Cardiac fibroblast (primary cell): ENCODE data around the gene SRP14.

Experiments
- DNase-seq, 2 donors: peaks; one replicate each; pipeline versions ENCODE4 v3.0.0 to v3.0.0-alpha.2; 2010; ENCODE audit warnings: low read depth in 2 of 2
- H3K4me3 ChIP-seq, 2 donors: replicated peaks in 1 of 2; 1 replicate in 1 of 2; 2 replicates in 1 of 2; pipeline ENCODE4 v1.5.1; 2011; ENCODE audit warnings: low read depth in 2 of 2, low read length in 2 of 2, mild to moderate bottlenecking in 2 of 2, moderate library complexity in 1 of 2
- CTCF ChIP-seq: IDR thresholded peaks from one replicate; pipeline ENCODE4 v1.5.1; 2011; ENCODE audit warnings: low read depth, mild to moderate bottlenecking, low read length, inconsistent platforms

The SRP14 gene

GRCh38 chr15:40038638-40039543 is at the start of gene SRP14:
Gene SRP14, minus strand, starts transcription at chr15:40039181. Its CDS starts 65 bp downstream, at chr15:40039116.
- no peak for TF ChIP-seq CTCF
- peak within 1 kb of the TSS; percentile 86 to 90 for H3K4me3 ChIP-seq
- peak; percentile 93 to 94 for DNase-seq

- peak in 1 of 2 donors; percentile 19 for DNase-seq
- TF ChIP-seq CTCF = no peak
- no peak overlapping the region for H3K4me3 ChIP-seq
Observed at GRCh38 chr15:40087991-40088928, 49.3 kb upstream of the SRP14 start.

- no peak for DNase-seq
- no peak overlapping the region for H3K4me3 ChIP-seq
- no peak for TF ChIP-seq CTCF
Observed at GRCh38 chr15:40087068-40087810, 48.3 kb upstream of the SRP14 start.

GRCh38 chr15:40085266-40085665 is 46.3 kb upstream of the SRP14 start:
- DNase-seq = peak in 1 of 2 donors; percentile 46
- TF ChIP-seq CTCF = no peak
- H3K4me3 ChIP-seq = no peak overlapping the region

GRCh38 chr15:40084650-40085049 is 45.7 kb upstream of the SRP14 start:
- H3K4me3 ChIP-seq = no peak overlapping the region
- TF ChIP-seq CTCF = no peak
- DNase-seq = no peak

- no peak for TF ChIP-seq CTCF
- no peak for DNase-seq
- H3K4me3 ChIP-seq = no peak overlapping the region
Observed at GRCh38 chr15:40082195-40082883, 43.4 kb upstream of the SRP14 start.
